Fibroblast of skin of left quadriceps (primary cell): ENCODE results near the gene SMIM9.
"Not testable (repeated sequence)": the region's sequence is repeated elsewhere in the genome, so short reads cannot be mapped to it uniquely, and the experiment has no call there.

Experiments used
- DNase-seq, 2 experiments: peaks; one replicate each; pipeline ENCODE4 v3.0.0-alpha.2; 2013; ENCODE audit warnings: low read depth in 2 of 2

The SMIM9 gene

GRCh38 chrX:154834562-154834961 lies at the start of gene SMIM9:
Gene SMIM9 (minus strand): TSS chrX:154834662. CDS start chrX:154830856, 3,806 bp downstream.
- no peak for DNase-seq

GRCh38 chrX:154884069-154884468 lies 49.6 kb upstream of the SMIM9 start:
- DNase-seq, result not testable (repeated sequence)

GRCh38 chrX:154873329-154873728 lies 38.9 kb upstream of the SMIM9 start:
- no peak for DNase-seq

DNA sequence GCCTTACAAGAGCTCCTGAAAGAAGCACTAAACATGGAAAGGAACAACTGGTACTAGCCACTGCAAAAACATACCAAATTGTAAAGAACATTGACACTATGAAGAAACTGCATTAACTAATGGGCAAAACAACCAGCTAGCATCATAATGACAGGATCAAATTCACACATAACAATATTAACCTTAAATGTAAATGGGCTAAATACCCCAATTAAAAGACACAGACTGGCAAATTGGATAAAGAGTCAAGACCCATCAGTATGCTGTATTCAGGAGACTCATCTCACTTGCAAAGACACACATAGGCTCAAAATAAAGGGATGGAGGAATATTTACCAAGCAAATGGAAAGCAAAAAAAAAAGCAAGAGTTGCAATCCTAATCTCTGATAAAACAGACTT lies 34.1 kb upstream of the SMIM9 start:
- not testable (repeated sequence) for DNase-seq

- DNase-seq, result no peak
These were observed 20.8 kb upstream of the SMIM9 start for GRCh38 chrX:154855256-154855655.

- DNase-seq, result no peak
These were observed 16.6 kb upstream of the SMIM9 start for GRCh38 chrX:154850957-154851611.

DNA sequence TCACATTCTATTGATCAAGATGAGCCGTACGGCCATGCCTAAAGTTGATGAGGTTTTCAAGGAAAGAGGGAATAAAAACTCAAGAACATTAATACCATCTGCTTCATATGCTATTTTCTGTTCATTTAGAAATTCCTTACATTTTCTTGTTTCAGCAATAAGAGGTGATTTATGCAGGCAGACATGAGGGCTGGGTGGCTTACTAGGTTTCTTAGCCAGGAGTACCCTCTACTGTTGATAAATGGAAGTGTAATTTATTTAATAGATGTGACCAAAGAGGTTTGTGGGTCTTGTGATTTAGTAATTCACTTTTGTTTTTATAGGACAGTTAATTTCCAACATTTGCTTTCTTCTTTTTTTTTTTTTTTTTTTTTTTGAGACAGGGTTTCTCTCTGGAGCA lies 6.4 kb upstream of the SMIM9 start:
- DNase-seq, result peak; percentile 37 to 48

DNA sequence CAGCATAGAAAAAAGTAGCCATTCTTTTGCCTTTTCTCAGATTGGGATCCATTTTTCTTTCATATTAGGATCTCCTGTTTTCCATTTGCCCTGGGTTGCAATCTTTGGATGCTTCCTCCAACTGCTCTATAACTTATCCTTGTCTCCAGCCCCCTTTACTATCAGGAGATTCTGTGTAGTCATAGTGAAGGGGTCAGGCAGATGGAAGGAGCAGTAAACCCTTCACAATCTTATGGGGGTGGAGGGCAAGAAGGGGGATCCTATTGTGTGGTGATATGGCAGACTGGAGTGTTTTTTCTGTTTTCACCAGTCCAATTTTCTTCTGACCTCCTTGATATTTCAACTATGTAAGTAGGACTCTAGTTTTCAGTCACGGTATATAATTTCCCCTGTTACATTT lies 1.7 kb upstream of the SMIM9 start:
- no peak for DNase-seq

- DNase-seq, result no peak
These were observed 652 bp downstream of the SMIM9 start for GRCh38 chrX:154833746-154834274.

- DNase-seq, result no peak
These were observed 4.5 kb downstream of the SMIM9 start for GRCh38 chrX:154829926-154830442.

GRCh38 chrX:154829134-154829533 lies 5.3 kb downstream of the SMIM9 start:
- no peak for DNase-seq

DNA sequence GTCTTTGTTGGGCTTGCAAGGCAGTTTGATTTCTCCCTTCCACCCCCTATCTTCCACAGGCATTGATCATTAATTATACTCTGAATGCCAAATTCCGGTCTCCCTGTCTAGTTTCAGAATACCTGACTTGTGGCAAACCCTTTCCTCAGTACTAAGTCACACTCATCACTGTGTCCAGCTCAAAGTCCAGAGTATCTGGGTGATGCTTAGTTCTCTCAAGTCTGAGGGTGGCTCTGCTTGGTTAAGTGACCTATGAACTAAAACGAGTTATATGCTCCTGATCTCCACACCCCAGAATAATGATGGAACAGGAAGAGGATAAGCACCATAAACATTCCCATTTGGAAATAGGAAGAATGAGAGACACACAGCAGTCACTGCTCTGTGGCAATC lies 6.5 kb downstream of the SMIM9 start:
- DNase-seq, result no peak

- DNase-seq, result no peak
These were observed 7.1 kb downstream of the SMIM9 start for GRCh38 chrX:154827194-154828015.

GRCh38 chrX:154825586-154825985 lies 8.9 kb downstream of the SMIM9 start:
- not testable (repeated sequence) for DNase-seq

DNA sequence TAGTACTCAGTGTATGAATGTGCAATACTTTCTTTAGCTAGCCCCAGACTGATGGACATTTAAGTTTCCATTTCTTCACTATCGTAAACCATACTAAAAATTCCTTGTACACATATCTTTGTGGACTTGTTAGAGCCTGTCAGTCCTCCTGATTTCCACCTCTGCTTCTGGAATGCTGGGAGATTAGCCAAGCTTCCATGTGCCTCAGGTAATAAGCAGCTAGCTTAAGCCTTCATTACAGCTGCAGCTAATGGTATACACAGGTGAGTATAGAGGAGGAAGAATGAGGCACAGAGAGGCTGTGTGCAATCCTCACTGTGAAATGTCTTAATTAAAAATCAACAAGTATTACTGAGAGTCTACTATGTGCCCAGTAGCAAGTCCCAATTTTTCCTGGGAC lies 9.8 kb downstream of the SMIM9 start:
- no peak for DNase-seq

DNA sequence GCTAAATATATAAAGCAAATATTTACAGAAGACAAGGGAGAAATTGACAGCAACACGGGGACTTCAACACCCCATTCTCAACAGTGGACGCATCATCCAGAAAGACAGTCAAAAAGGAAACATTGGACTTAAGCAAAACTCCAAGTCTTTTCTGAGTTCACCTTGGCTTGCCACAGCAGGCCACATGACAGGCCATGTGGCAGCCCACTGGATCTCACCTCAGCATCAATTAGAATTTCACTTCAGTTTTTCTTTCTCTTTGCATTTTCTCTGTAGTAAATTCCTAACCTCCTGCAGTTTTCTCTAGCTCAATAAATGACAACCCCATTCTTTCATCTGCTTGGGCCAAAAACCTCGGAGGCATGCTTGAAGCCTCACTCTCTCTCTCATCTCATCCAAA lies 12.4 kb downstream of the SMIM9 start:
- no peak for DNase-seq

GRCh38 chrX:154821523-154821922 lies 12.9 kb downstream of the SMIM9 start:
- DNase-seq, result no peak

GRCh38 chrX:154819771-154820341 lies 14.6 kb downstream of the SMIM9 start:
- DNase-seq, result no peak

GRCh38 chrX:154818916-154819770 lies 15.3 kb downstream of the SMIM9 start:
- DNase-seq, result no peak

DNA sequence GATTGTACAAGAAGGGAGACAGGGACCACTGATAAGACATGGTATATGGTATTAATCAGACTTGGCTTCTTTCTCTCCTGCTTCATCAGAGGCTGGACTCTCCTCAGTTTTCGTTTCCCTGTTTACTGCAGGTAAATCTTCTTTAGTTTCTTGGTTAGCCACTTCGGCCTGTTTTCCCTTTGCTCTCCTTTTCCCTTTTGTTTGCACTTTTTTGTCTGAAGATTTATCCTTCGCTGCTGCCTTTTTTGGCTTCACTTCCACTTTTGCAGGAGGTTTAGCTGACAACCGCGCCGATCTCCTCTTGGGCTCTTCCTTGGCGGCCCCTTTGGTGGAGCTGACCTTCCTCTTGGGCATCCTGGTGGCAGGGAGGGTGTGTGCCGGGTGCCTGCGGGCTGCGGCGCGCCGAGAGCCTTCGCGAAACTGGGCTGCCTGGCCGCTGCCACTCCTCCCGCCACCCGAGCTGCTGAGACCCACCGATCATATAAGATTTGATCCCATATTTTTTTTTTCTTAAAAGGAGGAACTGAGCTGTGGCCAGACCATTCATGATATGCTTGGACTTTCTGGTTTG lies 17.3 kb downstream of the SMIM9 start:
- not testable (repeated sequence) for DNase-seq

DNA sequence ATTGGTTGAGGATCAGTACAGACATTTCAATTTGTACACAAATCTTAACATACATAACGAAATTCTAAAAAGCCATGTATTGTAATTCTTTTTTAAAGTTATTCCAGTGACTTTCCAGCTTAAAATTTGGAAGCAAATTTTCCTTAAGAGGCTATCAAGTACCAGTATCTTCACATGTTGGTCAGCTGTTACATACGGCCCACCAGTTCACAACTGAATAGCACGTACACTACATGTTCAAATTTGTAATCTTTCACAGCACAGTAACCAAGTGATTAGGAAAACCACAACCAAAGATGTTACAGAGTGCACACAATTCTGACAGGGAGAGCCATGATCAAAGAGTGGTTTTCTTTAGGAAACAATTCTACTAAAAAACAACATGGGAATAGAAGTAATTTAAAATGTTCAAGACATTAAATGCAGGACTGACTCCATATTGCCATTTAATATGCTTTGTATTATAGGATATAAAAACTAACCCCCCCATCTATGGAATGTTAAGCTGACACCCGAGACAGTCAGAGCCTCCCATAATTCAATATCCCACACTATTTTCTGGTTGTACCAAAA lies 18.1 kb downstream of the SMIM9 start:
- not testable (repeated sequence) for DNase-seq
